Esophagus muscularis mucosa (tissue), 3 donors: ENCODE results near the gene CS.

Source experiments
- POLR2AphosphoS5 ChIP-seq, 2 donors: sonication (generic); formaldehyde crosslinking; IDR thresholded peaks; one replicate each; pipeline ENCODE4 v1.6.1; 2017; ENCODE audit warnings: antibody characterized with exemption in 2 of 2
- TF ChIP-seq, protein P1 (sequence below), 3 experiments: fragments of 200-600 bp in 2 of 3; fragments of 450-650 bp in 1 of 3; sonication (generic) in 2 of 3; IDR thresholded peaks; one replicate each; pipeline ENCODE4 v1.5.1; 2017 to 2019; ENCODE audit warnings: antibody characterized with exemption in 3 of 3, mild to moderate bottlenecking in 2 of 3, moderate library complexity in 1 of 3

DNA sequence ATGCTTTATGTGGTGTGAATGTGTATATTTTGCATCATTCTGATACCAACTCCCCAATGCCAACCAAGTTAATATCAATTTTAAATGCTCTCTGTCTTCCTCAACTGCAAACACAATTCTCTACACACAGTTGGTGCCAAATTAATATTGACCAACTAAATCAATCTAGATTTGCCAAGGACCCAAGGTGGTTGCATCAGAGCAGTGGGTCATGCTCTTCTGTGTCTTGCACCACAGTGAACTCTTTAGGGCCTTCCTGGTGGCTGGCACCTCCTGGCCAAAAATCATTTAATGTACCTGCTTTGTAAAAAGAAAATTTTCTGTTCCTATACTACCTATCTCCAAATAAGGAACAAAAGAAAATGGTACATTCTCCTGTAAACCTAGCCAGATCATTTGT is 19.3 kb downstream of the CS start:
- TF ChIP-seq POLR2AphosphoS5 (IDR thresholded peaks at IDR 0.05), result no peak
- TF ChIP-seq, protein P1, sequence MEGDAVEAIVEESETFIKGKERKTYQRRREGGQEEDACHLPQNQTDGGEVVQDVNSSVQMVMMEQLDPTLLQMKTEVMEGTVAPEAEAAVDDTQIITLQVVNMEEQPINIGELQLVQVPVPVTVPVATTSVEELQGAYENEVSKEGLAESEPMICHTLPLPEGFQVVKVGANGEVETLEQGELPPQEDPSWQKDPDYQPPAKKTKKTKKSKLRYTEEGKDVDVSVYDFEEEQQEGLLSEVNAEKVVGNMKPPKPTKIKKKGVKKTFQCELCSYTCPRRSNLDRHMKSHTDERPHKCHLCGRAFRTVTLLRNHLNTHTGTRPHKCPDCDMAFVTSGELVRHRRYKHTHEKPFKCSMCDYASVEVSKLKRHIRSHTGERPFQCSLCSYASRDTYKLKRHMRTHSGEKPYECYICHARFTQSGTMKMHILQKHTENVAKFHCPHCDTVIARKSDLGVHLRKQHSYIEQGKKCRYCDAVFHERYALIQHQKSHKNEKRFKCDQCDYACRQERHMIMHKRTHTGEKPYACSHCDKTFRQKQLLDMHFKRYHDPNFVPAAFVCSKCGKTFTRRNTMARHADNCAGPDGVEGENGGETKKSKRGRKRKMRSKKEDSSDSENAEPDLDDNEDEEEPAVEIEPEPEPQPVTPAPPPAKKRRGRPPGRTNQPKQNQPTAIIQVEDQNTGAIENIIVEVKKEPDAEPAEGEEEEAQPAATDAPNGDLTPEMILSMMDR (IDR thresholded peaks at IDR 0.05), result no peak
